ENCODE measurements around the gene TTC21A. TPM values are rescaled to one million over a fixed set of nuclear protein-coding genes. Genes with fewer than 3 reads are reported as not detected.
"Not testable (repeated sequence)": the region's sequence is repeated elsewhere in the genome, so short reads cannot be mapped to it uniquely, and the experiment has no call there.

TTC21A gene, protein sequence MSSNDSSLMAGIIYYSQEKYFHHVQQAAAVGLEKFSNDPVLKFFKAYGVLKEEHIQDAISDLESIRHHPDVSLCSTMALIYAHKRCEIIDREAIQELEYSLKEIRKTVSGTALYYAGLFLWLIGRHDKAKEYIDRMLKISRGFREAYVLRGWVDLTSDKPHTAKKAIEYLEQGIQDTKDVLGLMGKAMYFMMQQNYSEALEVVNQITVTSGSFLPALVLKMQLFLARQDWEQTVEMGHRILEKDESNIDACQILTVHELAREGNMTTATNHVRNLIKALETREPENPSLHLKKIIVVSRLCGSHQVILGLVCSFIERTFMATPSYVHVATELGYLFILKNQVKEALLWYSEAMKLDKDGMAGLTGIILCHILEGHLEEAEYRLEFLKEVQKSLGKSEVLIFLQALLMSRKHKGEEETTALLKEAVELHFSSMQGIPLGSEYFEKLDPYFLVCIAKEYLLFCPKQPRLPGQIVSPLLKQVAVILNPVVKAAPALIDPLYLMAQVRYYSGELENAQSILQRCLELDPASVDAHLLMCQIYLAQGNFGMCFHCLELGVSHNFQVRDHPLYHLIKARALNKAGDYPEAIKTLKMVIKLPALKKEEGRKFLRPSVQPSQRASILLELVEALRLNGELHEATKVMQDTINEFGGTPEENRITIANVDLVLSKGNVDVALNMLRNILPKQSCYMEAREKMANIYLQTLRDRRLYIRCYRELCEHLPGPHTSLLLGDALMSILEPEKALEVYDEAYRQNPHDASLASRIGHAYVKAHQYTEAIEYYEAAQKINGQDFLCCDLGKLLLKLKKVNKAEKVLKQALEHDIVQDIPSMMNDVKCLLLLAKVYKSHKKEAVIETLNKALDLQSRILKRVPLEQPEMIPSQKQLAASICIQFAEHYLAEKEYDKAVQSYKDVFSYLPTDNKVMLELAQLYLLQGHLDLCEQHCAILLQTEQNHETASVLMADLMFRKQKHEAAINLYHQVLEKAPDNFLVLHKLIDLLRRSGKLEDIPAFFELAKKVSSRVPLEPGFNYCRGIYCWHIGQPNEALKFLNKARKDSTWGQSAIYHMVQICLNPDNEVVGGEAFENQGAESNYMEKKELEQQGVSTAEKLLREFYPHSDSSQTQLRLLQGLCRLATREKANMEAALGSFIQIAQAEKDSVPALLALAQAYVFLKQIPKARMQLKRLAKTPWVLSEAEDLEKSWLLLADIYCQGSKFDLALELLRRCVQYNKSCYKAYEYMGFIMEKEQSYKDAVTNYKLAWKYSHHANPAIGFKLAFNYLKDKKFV (N-terminal part only)
- total RNA-seq: 10 to 100 TPM in 1 of 3 donors, 1 to 10 TPM in 2; 6.2 to 11.1 (median 7.2) TPM
- long read RNA-seq, donor 1, partial matches to known transcripts: 3 of 6 reads
- long read RNA-seq, donor 1, other reads (novel, unspliced or antisense): 2 of 6 reads
- long read RNA-seq, donor 2, partial matches to known transcripts: 0 of 1 reads
- long read RNA-seq, donor 2, other reads (novel, unspliced or antisense): 1 of 1 reads

DNA sequence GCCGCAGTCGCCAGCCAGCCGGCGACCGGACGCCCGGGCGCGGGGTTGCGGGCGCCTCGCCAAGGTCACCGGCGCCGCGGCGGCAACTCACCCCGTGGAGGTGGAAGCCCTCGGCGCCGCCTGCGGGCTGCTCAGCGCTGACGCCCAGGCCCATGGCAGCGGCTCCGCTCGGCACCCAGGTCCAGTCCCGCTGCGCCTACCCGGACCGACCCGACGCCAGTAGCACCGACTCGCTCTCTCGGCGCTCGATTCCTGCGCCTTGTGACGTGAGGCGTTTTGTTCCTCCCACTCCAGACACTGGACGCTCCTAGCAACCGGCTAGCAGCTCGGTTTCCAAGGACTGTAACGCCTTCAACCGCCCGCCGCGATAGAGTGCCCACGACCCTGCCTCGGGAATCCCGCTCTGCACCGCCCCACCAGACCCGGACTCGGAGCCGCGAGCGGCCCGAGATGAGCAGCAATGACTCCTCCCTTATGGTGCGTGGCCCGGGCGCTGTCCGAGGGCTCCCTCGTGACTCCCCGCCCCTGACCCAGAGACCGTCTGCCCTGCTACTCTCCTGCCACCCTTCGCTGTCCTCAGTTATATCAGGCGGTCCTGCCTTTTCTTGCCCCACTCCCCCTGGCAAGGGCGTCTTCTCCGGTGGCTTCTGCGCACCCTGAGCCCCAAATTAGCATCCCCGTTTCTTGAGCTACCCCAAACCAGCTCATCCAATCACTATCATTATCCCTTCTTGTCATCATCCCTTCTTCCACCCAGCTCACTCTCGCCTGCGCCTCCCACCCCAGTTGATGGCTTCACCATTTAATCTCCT is at the start of gene TTC21A, which contains the start of gene GORASP1:
Gene TTC21A, plus strand, starts transcription at position 293 of the 812 bp plus-strand sequence. Its CDS starts 158 bp downstream, at position 451.
Gene GORASP1, minus strand, starts transcription at position 240 of the 812 bp plus-strand sequence. Its CDS starts 86 bp downstream, at position 154.
- H3K9me3 ChIP-seq: no peaks in the 10 kb centered on the region
- H3K36me3 ChIP-seq (ENCODE audit: low read depth): no peaks in the 10 kb centered on the region
- peak within 1 kb of the TSS; percentile 100 for H3K4me3 ChIP-seq
- peaks cover 37% of the 10 kb centered on the region for H3K4me1 ChIP-seq (ENCODE audit: low read depth)
- DNase-seq: peak; percentile 89 to 94 (median 91)
- peak; percentile 91 for ATAC-seq
- TF ChIP-seq, protein P1, sequence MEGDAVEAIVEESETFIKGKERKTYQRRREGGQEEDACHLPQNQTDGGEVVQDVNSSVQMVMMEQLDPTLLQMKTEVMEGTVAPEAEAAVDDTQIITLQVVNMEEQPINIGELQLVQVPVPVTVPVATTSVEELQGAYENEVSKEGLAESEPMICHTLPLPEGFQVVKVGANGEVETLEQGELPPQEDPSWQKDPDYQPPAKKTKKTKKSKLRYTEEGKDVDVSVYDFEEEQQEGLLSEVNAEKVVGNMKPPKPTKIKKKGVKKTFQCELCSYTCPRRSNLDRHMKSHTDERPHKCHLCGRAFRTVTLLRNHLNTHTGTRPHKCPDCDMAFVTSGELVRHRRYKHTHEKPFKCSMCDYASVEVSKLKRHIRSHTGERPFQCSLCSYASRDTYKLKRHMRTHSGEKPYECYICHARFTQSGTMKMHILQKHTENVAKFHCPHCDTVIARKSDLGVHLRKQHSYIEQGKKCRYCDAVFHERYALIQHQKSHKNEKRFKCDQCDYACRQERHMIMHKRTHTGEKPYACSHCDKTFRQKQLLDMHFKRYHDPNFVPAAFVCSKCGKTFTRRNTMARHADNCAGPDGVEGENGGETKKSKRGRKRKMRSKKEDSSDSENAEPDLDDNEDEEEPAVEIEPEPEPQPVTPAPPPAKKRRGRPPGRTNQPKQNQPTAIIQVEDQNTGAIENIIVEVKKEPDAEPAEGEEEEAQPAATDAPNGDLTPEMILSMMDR (IDR thresholded peaks at IDR 0.05): no peak
- intact Hi-C loops (cut with DNase I, micrococcal nuclease): no loop called here

DNA sequence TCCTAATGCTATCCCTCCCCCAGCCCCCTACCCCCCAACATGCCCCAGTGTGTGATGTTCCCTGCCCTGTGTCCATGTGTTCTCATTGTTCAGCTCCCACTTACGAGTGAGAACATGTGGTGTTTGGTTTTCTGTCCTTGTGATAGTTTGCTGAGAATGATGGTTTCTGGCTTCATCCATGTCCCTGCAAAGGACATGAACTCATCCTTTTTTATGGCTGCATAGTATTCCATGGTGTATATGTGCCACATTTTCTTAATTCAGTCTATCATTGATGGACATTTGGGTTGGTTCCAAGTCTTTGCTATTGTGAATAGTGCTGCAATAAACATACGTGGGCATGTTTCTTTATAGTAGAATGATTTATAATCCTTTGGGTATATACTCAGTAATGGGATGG is 46.3 kb upstream of the TTC21A start:
- H3K4me1 ChIP-seq (ENCODE audit: low read depth); DNase-seq; ATAC-seq; H3K9me3 ChIP-seq; H3K36me3 ChIP-seq (ENCODE audit: low read depth); intact Hi-C loops (cut with DNase I, micrococcal nuclease); H3K4me3 ChIP-seq: not testable (repeated sequence)

DNA sequence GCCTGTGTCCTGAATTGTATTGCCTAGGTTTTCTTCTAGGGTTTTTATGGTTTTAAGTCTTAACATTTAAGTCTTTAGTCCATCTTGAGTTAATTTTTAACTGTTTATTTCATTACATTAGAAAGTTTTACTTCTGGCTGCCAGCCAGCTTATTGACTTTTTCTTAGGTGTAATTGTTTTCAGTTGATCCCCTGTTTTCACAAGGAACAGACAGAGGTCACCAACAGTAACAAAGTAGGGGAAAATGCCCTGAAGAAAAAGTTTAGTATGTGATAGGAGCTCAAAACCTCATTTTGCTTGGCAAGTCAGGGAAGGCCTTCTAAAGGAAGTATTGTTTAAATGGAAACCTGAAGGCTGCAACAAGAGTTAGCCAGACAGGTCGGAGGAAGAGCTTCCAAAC is 45.3 kb upstream of the TTC21A start:
- TF ChIP-seq, protein P1 (IDR thresholded peaks at IDR 0.05): no peak
- H3K4me3 ChIP-seq: no peak overlapping the region
- intact Hi-C loops (cut with DNase I, micrococcal nuclease): no loop called here
- ATAC-seq: peak; percentile 58
- no peaks in the 10 kb centered on the region for H3K9me3 ChIP-seq
- peaks cover 6% of the 10 kb centered on the region for H3K4me1 ChIP-seq (ENCODE audit: low read depth)
- no peaks in the 10 kb centered on the region for H3K36me3 ChIP-seq (ENCODE audit: low read depth)
- peak in 1 of 3 donors; percentile 71 for DNase-seq

DNA sequence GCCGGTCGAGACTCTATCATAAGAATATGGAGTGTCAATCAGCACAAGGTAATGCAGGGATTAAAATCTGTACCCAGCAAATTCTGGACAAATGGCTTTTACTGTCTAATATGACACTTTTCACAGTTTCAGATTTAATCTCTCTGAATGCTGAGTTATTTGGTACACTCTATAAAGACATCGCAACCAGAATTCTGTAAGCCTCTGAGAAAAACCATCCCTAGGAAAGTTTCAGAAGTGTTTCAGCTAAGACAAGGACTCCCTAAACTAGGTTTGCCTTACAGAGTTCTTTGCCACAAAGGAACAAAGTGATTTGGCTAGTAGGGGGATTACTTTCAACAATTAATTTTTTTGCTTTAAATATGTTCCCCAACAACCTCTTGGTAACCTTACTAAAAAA is 44.3 kb upstream of the TTC21A start:
- no peak for DNase-seq
- TF ChIP-seq, protein P1 (IDR thresholded peaks at IDR 0.05): no peak
- Histone ChIP-seq H3K9me3 (no peaks in the 10 kb centered on the region), H3K4me3 (no peak overlapping the region), H3K4me1 (ENCODE audit: low read depth) (peaks cover 6% of the 10 kb centered on the region), H3K36me3 (ENCODE audit: low read depth) (no peaks in the 10 kb centered on the region)
- intact Hi-C loops (cut with DNase I, micrococcal nuclease): no loop called here
- no peak for ATAC-seq

DNA sequence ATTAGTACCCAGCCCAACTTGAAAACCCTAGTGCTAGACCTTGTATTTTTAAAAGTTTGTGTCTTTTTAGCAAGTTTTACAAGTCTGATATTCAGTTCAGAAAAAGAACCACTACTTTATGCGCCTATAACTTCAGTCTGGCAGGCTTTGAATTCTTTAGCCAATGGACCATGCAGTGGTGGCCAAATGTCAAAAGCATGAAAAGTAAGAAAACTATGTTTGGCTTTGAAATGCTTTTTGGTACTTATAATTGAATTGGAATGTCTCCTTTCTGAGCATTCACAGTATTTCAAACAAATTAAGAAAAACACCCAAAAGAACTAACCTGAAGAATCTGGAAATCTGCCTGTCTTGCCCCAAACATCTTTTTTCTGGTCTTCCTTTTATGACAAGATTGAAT is 42.8 kb upstream of the TTC21A start:
- TF ChIP-seq, protein P1 (IDR thresholded peaks at IDR 0.05): no peak
- Histone ChIP-seq H3K4me1 (ENCODE audit: low read depth) (peaks cover 6% of the 10 kb centered on the region), H3K36me3 (ENCODE audit: low read depth) (no peaks in the 10 kb centered on the region), H3K4me3 (no peak overlapping the region), H3K9me3 (no peaks in the 10 kb centered on the region)
- ATAC-seq (no peak), DNase-seq (no peak)
- intact Hi-C loops (cut with DNase I, micrococcal nuclease): no loop called here

Data from mucosa of descending colon (tissue), 3 donors.